ENCODE data around the gene LPP. TPM values are rescaled to one million over a fixed set of nuclear protein-coding genes. Genes with fewer than 3 reads are reported as not detected.

LPP gene
- total and polyA plus RNA-seq, 4 donors, result 11.1 to 219 (median 66.5) TPM

DNA sequence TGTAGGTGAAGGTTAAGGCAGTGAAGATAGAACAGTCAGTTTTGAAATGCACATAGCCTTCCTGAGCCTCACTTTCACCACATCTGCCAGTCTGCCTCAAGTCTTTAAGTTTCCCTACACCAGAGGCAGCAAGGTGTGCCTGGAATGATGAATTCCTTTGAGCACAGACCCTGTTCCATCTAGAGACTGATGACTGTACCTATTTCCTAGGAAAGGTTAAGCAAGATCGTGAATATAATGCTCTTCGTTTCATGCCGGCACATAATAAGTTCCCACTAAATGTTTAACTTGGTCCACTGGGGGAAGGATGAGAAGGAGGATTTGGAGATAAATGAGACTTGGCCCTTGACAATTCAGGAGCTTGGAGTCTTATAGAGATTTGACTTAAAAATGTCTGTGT lies 141.9 kb downstream of the LPP start:
- Histone ChIP-seq H3K9me3 (ENCODE audit: control insufficient read depth in 4 of 4, insufficient read depth in 3 of 4, low read length in 3 of 4) (no peaks in the 10 kb centered on the region), H3K9ac (ENCODE audit: insufficient read depth in 1 of 2, low read length in 2 of 2) (no peak overlapping the region), H3K4me3 (no peak overlapping the region), H3K27me3 (ENCODE audit: control insufficient read depth in 3 of 3, insufficient read depth in 3 of 3, low read length in 2 of 3) (no peaks in the 10 kb centered on the region), H3K27ac (ENCODE audit: low read depth in 1 of 2, low read length in 1 of 2) (peak overlapping the region; percentile 65 to 96), H3K4me1 (ENCODE audit: control insufficient read depth in 5 of 5, insufficient read depth in 5 of 5, low read length in 5 of 5) (peaks cover 0 to 32% (median 0%) of the 10 kb centered on the region in 5 donors), H3K36me3 (ENCODE audit: control insufficient read depth in 4 of 4, insufficient read depth in 4 of 4, low read length in 4 of 4) (no peaks in the 10 kb centered on the region)
- ATAC-seq (ENCODE audit: insufficient read depth, low FRiP score) (no peak), DNase-seq (no peak)
- WGBS, 2 donors, result 97 to 98% methylated on average over 3 of the region's 3 CpGs
- TF ChIP-seq, protein P1, sequence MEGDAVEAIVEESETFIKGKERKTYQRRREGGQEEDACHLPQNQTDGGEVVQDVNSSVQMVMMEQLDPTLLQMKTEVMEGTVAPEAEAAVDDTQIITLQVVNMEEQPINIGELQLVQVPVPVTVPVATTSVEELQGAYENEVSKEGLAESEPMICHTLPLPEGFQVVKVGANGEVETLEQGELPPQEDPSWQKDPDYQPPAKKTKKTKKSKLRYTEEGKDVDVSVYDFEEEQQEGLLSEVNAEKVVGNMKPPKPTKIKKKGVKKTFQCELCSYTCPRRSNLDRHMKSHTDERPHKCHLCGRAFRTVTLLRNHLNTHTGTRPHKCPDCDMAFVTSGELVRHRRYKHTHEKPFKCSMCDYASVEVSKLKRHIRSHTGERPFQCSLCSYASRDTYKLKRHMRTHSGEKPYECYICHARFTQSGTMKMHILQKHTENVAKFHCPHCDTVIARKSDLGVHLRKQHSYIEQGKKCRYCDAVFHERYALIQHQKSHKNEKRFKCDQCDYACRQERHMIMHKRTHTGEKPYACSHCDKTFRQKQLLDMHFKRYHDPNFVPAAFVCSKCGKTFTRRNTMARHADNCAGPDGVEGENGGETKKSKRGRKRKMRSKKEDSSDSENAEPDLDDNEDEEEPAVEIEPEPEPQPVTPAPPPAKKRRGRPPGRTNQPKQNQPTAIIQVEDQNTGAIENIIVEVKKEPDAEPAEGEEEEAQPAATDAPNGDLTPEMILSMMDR (IDR thresholded peaks at IDR 0.05; ENCODE audit: control extremely low read depth, extremely low read depth), result no peak

DNA sequence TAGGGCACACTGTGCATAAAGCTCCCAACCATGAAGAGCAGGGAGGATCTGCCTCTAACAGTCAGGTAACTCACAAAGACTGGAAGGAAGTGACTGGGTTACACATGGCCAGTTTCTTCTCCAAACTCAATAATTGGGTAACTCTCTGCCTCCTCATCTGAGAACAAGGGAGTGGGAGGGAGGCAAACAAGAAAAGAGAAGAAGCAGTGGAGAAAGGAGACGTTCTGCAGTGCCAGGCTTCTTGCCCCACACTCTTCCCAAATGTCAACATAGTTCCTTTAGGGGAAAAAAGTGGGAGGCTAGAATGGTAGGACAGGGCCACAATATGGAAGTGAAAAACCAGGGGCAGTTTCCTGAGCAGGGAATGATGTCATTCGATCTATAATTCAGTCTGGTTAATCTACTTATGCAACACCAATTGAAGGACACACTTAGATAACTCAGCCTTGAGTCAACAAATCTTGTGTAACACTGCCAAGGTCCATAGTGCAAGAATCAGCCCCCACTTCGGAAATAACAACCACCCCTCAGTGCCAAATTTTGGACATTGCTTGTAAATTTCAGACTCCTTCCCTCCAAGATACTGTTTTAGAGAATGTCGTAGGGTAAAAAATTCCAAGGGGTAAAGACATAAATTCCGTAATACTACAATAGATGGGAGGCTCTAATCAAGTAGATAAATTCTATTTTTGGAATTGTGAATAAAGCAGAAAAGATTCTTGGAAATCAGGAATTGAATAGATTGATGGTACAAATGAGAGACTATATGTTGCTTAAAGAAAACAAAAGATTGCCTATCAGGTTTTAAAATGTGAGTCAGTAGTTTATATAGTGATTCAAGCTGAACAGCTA lies 143.0 kb downstream of the LPP start:
- Histone ChIP-seq H3K27ac (ENCODE audit: low read depth in 1 of 2, low read length in 1 of 2) (peak overlapping the region; percentile 57 to 91), H3K9ac (ENCODE audit: insufficient read depth in 1 of 2, low read length in 2 of 2) (no peak overlapping the region), H3K9me3 (ENCODE audit: control insufficient read depth in 4 of 4, insufficient read depth in 3 of 4, low read length in 3 of 4) (no peaks in the 10 kb centered on the region), H3K4me1 (ENCODE audit: control insufficient read depth in 5 of 5, insufficient read depth in 5 of 5, low read length in 5 of 5) (peaks cover 0 to 34% (median under 1%) of the 10 kb centered on the region in 5 donors), H3K4me3 (no peak overlapping the region), H3K27me3 (ENCODE audit: control insufficient read depth in 3 of 3, insufficient read depth in 3 of 3, low read length in 2 of 3) (no peaks in the 10 kb centered on the region), H3K36me3 (ENCODE audit: control insufficient read depth in 4 of 4, insufficient read depth in 4 of 4, low read length in 4 of 4) (no peaks in the 10 kb centered on the region)
- ATAC-seq (ENCODE audit: insufficient read depth, low FRiP score) (peak; percentile 58), DNase-seq (peak in 2 of 3 donors; percentile 31 to 58)
- 43 to 46% methylated on average over 5 of the region's 5 CpGs for WGBS, 2 donors
- TF ChIP-seq, protein P1 (IDR thresholded peaks at IDR 0.05; ENCODE audit: control extremely low read depth, extremely low read depth), result no peak

DNA sequence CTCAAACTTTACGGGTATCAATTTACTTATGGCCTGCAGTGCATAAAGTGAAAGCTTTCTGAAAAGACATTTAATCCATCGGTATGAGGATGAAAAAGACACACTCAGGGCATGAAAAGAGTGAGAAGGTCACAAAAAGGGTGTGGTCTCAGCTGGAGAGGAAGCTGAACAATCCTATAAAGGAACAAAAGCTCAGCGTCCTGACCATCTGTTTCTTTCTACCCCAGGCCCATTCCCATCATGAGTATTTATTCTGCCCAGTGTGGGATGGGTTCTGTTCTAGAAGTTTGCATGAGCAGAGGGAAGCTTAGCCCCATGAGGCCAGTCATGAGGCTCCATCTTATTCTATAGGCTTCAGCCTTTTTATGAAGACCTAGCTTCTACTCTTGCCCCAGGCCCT lies 144.6 kb downstream of the LPP start:
- H3K27ac ChIP-seq (ENCODE audit: low read depth in 1 of 2, low read length in 1 of 2), result peak overlapping the region in 1 of 2 donors; percentile 57
- peaks cover 0 to 40% (median 4%) of the 10 kb centered on the region in 5 donors for H3K4me1 ChIP-seq (ENCODE audit: control insufficient read depth in 5 of 5, insufficient read depth in 5 of 5, low read length in 5 of 5)
- DNase-seq, result no peak
- H3K4me3 ChIP-seq, result no peak overlapping the region
- no peak for ATAC-seq (ENCODE audit: insufficient read depth, low FRiP score)
- WGBS, 2 donors, result 61 to 68% methylated on average over 3 of the region's 3 CpGs
- no peaks in the 10 kb centered on the region for H3K9me3 ChIP-seq (ENCODE audit: control insufficient read depth in 4 of 4, insufficient read depth in 3 of 4, low read length in 3 of 4)
- H3K9ac ChIP-seq (ENCODE audit: insufficient read depth in 1 of 2, low read length in 2 of 2), result no peak overlapping the region
- H3K27me3 ChIP-seq (ENCODE audit: control insufficient read depth in 3 of 3, insufficient read depth in 3 of 3, low read length in 2 of 3), result no peaks in the 10 kb centered on the region
- TF ChIP-seq, protein P1 (IDR thresholded peaks at IDR 0.05; ENCODE audit: control extremely low read depth, extremely low read depth), result no peak
- H3K36me3 ChIP-seq (ENCODE audit: control insufficient read depth in 4 of 4, insufficient read depth in 4 of 4, low read length in 4 of 4), result peaks cover 0 to 5% (median under 1%) of the 10 kb centered on the region in 4 donors
